Epidermal melanocyte (primary cell): ENCODE measurements around the gene MYO1B.

Source experiments
- DNase-seq: peaks from one replicate; pipeline ENCODE4 v3.0.0; 2011; ENCODE audit warnings: low spot score; ENCODE audit not compliant: insufficient read length

Gene MYO1B

GRCh38 chr2:191296083-191297006, 51.1 kb downstream of the MYO1B start:
- DNase-seq, result peak; percentile 20

- no peak for DNase-seq
These were observed 51.8 kb downstream of the MYO1B start for GRCh38 chr2:191297033-191297432.

GRCh38 chr2:191298306-191298705, 53.1 kb downstream of the MYO1B start:
- DNase-seq, result no peak

- DNase-seq, result no peak
These were observed 53.8 kb downstream of the MYO1B start for GRCh38 chr2:191299010-191299409.

GRCh38 chr2:191299866-191300265, 54.7 kb downstream of the MYO1B start:
- DNase-seq, result no peak

GRCh38 chr2:191301971-191302370, 56.8 kb downstream of the MYO1B start:
- DNase-seq, result no peak

- DNase-seq, result no peak
These were observed 57.4 kb downstream of the MYO1B start for GRCh38 chr2:191302459-191303139.

GRCh38 chr2:191303140-191304005, 58.2 kb downstream of the MYO1B start:
- DNase-seq, result no peak

- DNase-seq, result no peak
These were observed 60.0 kb downstream of the MYO1B start for GRCh38 chr2:191304939-191305875.

- DNase-seq, result no peak
These were observed 62.8 kb downstream of the MYO1B start for GRCh38 chr2:191308026-191308425.

GRCh38 chr2:191311156-191311555, 66.0 kb downstream of the MYO1B start:
- no peak for DNase-seq

- DNase-seq, result no peak
These were observed 66.4 kb downstream of the MYO1B start for GRCh38 chr2:191311627-191312026.

GRCh38 chr2:191312163-191312562, 67.0 kb downstream of the MYO1B start:
- DNase-seq, result no peak

GRCh38 chr2:191312662-191313061, 67.5 kb downstream of the MYO1B start:
- no peak for DNase-seq

GRCh38 chr2:191314697-191315364, 69.6 kb downstream of the MYO1B start:
- DNase-seq, result no peak

- DNase-seq, result no peak
These were observed 70.2 kb downstream of the MYO1B start for GRCh38 chr2:191315365-191315752.

- no peak for DNase-seq
These were observed 71.2 kb downstream of the MYO1B start for GRCh38 chr2:191316246-191316994.

- DNase-seq, result no peak
These were observed 73.0 kb downstream of the MYO1B start for GRCh38 chr2:191318037-191318728.

GRCh38 chr2:191318729-191319078, 73.5 kb downstream of the MYO1B start:
- no peak for DNase-seq
